ENCODE results near the gene NKAIN4. TPM values are rescaled to one million over a fixed set of nuclear protein-coding genes. Genes with fewer than 3 reads are reported as not detected.

The NKAIN4 gene
- total RNA-seq, 1 donor from 2014 or later = 3.0 TPM

DNA sequence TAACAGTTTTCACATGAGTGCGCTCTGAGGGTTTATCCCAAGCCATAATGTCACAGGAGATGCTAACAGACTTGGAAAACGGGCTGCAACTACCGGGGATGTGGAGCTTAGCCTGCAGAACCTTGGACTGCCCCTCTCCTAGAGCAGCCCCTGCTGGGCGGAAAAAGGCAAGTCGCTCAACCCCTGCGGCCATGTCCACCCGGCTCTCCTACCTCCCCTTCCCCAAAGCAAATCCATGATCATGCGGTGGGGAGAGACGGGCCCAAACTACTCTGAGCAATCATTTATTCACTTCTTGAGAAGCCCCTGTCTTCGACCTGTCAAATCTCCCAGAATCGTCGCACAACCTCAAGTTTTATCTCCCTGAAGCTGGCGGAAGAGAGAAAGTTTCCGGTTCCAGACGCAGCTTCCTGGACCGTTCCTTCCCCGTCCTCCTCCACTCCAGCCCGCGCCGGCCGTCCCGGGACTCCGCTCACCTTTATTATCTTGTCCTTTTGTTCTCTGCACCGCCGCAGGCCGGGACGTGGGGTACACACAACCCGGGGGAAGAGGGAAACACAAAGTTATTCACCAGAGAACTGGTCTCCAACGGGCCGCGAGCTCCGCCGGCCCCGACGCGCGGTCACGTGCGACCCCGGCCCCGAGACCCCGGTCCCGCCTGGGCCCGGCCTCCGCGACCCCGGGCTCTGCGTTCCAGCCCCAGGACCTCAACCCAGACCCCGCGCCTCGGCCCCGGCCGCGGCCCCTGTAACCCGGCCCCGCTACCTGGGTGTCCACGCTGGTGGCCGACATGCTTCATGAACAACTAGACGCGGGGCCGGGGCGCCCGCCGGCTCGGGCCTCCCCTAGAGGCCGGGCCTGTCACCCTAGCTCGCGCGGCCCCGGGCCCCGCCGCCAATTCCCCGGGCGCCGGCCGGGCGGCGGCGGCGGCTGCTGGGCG lies 38.9 kb downstream of the NKAIN4 start:
- H3K36me3 Mint-ChIP-seq (ENCODE audit: low read depth) = peaks cover 10% of the 10 kb centered on the region
- peak overlapping the region; percentile 98 for H3K4me3 Mint-ChIP-seq (ENCODE audit: unreplicated experiment)
- H3K27ac Mint-ChIP-seq (ENCODE audit: unreplicated experiment) = peak overlapping the region; percentile 94
- peaks cover 46% of the 10 kb centered on the region for H3K4me1 Mint-ChIP-seq (ENCODE audit: low read depth)
- H3K27me3 Mint-ChIP-seq (ENCODE audit: low read depth) = peaks cover 5% of the 10 kb centered on the region
- TF ChIP-seq, protein P1, sequence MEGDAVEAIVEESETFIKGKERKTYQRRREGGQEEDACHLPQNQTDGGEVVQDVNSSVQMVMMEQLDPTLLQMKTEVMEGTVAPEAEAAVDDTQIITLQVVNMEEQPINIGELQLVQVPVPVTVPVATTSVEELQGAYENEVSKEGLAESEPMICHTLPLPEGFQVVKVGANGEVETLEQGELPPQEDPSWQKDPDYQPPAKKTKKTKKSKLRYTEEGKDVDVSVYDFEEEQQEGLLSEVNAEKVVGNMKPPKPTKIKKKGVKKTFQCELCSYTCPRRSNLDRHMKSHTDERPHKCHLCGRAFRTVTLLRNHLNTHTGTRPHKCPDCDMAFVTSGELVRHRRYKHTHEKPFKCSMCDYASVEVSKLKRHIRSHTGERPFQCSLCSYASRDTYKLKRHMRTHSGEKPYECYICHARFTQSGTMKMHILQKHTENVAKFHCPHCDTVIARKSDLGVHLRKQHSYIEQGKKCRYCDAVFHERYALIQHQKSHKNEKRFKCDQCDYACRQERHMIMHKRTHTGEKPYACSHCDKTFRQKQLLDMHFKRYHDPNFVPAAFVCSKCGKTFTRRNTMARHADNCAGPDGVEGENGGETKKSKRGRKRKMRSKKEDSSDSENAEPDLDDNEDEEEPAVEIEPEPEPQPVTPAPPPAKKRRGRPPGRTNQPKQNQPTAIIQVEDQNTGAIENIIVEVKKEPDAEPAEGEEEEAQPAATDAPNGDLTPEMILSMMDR (IDR thresholded peaks at IDR 0.05) = peak; percentile 77
- H3K9me3 Mint-ChIP-seq (ENCODE audit: low read depth) = no peaks in the 10 kb centered on the region
- no peak for DNase-seq (ENCODE audit: low spot score)

DNA sequence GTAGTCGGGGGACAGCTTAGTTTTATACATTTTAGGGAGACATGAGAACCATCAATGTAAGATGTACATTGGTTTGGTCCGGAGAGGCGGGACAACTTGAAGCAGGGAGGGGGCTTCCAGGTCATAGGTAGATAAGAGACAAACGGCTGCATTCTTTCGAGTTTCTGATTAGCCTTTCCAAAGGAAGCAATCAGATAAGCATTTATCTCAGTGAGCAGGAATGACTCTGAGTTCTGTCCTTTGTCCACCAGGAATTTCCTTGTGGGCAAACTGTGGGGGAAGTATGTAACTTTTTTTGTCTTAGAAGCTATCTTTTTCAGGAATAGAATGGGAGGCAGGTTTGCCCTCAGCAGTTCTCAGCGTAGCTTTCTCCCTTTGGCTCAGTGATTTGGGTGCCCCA lies 39.7 kb downstream of the NKAIN4 start:
- TF ChIP-seq, protein P1 (IDR thresholded peaks at IDR 0.05) = no peak
- H3K9me3 Mint-ChIP-seq (ENCODE audit: low read depth) = no peaks in the 10 kb centered on the region
- H3K4me3 Mint-ChIP-seq (ENCODE audit: unreplicated experiment) = peak overlapping the region; percentile 98
- peak overlapping the region; percentile 19 for H3K27ac Mint-ChIP-seq (ENCODE audit: unreplicated experiment)
- H3K27me3 Mint-ChIP-seq (ENCODE audit: low read depth) = no peaks in the 10 kb centered on the region
- peaks cover 50% of the 10 kb centered on the region for H3K4me1 Mint-ChIP-seq (ENCODE audit: low read depth)
- H3K36me3 Mint-ChIP-seq (ENCODE audit: low read depth) = peaks cover 10% of the 10 kb centered on the region
- DNase-seq (ENCODE audit: low spot score) = no peak

DNA sequence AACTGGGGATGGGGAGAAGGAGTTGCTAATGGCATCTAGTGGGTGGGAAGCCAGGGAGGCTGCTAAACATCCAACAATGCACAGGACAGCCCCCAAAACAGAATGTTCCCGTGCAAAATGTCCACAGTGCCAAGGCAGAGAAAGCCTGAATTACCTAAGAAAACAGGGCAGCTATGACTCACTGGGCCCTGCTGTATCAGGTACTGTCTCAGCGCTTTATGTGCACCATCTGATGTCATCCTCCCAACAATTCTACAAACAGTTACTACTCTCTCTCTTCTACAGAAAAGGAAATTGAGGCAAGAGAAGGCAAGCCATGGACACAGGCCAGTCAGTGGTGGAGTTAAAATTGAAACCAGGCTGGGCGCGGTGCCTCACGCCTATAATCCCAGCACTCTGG lies 41.5 kb downstream of the NKAIN4 start:
- Mint-ChIP-seq H3K27me3 (ENCODE audit: low read depth) (no peaks in the 10 kb centered on the region), H3K4me1 (ENCODE audit: low read depth) (peaks cover 56% of the 10 kb centered on the region), H3K4me3 (ENCODE audit: unreplicated experiment) (no peak overlapping the region), H3K27ac (ENCODE audit: unreplicated experiment) (peak overlapping the region; percentile 73), H3K9me3 (ENCODE audit: low read depth) (no peaks in the 10 kb centered on the region), H3K36me3 (ENCODE audit: low read depth) (peaks cover 16% of the 10 kb centered on the region)
- TF ChIP-seq, protein P1 (IDR thresholded peaks at IDR 0.05) = no peak
- no peak for DNase-seq (ENCODE audit: low spot score)

DNA sequence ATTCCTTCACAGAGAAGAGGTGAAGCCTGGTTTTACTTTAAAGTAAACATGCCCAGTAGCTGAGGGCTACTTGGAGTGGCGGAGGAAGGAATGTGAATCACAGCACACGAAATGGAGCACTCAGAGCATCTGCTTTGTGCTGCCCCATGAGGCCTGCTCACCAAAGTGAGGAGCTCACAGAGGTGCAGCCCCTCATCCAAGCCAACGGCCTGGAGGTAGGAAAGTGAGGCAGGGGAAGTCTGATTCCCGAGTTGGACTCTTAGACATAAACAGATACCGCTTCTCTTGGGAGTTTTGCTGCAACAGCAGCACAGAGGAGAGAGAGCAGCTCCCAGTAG lies 41.9 kb downstream of the NKAIN4 start:
- DNase-seq (ENCODE audit: low spot score) = no peak
- no peaks in the 10 kb centered on the region for H3K27me3 Mint-ChIP-seq (ENCODE audit: low read depth)
- H3K9me3 Mint-ChIP-seq (ENCODE audit: low read depth) = no peaks in the 10 kb centered on the region
- TF ChIP-seq, protein P1 (IDR thresholded peaks at IDR 0.05) = no peak
- peaks cover 19% of the 10 kb centered on the region for H3K36me3 Mint-ChIP-seq (ENCODE audit: low read depth)
- H3K4me1 Mint-ChIP-seq (ENCODE audit: low read depth) = peaks cover 56% of the 10 kb centered on the region
- H3K4me3 Mint-ChIP-seq (ENCODE audit: unreplicated experiment) = no peak overlapping the region
- peak overlapping the region; percentile 51 for H3K27ac Mint-ChIP-seq (ENCODE audit: unreplicated experiment)

DNA sequence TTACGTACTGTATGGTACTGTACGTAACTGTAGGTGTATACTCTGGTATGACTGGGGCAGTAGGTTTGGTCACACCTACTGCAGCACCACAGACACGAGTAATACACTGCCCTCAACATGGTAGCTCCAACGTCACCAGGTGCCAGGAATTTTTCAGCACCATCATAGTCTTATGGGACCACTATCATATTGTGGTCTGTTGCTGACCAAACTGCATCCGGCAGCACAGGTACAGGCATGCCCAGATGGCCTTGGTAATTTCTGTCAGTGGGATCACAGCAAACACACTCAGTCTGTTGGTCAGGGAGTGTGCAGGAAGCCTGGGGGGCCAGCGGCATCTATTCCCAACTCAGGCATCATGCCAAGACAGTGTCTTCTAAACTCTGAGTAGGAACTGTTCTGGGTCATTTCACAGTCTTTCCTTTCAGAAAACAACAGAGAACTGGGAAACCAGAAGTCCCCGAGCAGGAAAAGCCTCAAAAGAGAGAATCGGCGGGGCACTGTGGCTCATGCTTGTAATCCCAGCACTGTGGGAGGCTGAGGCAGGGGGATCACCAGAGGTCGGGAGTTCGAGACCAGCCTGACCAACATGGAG lies 44.2 kb downstream of the NKAIN4 start:
- Mint-ChIP-seq H3K4me3 (ENCODE audit: unreplicated experiment) (no peak overlapping the region), H3K27me3 (ENCODE audit: low read depth) (no peaks in the 10 kb centered on the region), H3K27ac (ENCODE audit: unreplicated experiment) (no peak overlapping the region), H3K4me1 (ENCODE audit: low read depth) (peaks cover 46% of the 10 kb centered on the region), H3K36me3 (ENCODE audit: low read depth) (peaks cover 28% of the 10 kb centered on the region), H3K9me3 (ENCODE audit: low read depth) (no peaks in the 10 kb centered on the region)
- TF ChIP-seq, protein P1 (IDR thresholded peaks at IDR 0.05) = no peak
- DNase-seq (ENCODE audit: low spot score) = no peak

All from chondrocyte (in vitro differentiated cells).